HG02885 (cell line): Measurements from ENCODE around the gene STX8.
"Not testable (repeated sequence)": the region's sequence is repeated elsewhere in the genome, so short reads cannot be mapped to it uniquely, and the experiment has no call there.

Experiments
- ATAC-seq: cut with Tn5 transposase; IDR thresholded peaks from one replicate; pipeline ENCODE4 v1.9.1; 2021; ENCODE audit warnings: mild to moderate bottlenecking; ENCODE audit not compliant: unreplicated experiment, poor library complexity

The STX8 gene

GRCh38 chr17:9274973-9275372, 300.6 kb downstream of the STX8 start:
- ATAC-seq = no peak

- ATAC-seq = no peak
These were observed 301.9 kb downstream of the STX8 start for GRCh38 chr17:9273428-9274391.

- no peak for ATAC-seq
These were observed 303.0 kb downstream of the STX8 start for GRCh38 chr17:9272501-9273200.

GRCh38 chr17:9271989-9272388, 303.6 kb downstream of the STX8 start:
- no peak for ATAC-seq

- no peak for ATAC-seq
These were observed 304.7 kb downstream of the STX8 start for GRCh38 chr17:9270921-9271320.

GRCh38 chr17:9269350-9270035, 306.1 kb downstream of the STX8 start:
- ATAC-seq = no peak

- no peak for ATAC-seq
These were observed 307.1 kb downstream of the STX8 start for GRCh38 chr17:9268546-9268945.

- ATAC-seq = no peak
These were observed 308.9 kb downstream of the STX8 start for GRCh38 chr17:9266697-9267117.

DNA sequence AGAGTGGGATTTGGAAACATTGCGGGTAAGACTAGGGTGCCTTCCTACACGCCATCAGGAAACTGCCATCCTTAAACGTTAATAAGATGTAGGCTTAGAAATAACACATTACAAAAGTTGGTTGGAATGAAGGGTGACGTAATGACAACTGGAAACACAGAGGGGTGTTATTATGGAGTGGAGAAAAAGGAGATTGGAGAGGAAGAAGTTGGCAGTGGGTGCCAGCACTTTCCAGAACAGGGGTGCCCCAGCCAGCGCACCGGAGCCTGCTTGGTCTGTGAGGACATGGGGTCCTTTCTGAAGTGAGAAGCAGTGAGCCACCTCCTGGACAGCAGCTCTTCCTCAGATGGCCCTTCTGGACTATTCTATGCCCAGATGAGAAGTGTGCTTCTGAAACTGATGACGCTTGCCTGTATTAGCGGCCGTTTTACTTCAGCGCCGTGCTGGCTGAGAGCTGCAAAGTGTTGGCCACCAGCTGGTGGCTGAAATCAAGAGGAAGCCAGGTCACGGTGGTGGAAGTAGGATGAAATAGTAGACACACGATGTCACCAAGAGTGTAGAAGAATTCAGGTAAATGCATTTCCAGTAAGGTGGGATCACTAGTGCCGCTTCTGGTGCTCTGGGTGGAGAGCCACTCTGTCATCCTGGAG, 309.5 kb downstream of the STX8 start:
- ATAC-seq = no peak

DNA sequence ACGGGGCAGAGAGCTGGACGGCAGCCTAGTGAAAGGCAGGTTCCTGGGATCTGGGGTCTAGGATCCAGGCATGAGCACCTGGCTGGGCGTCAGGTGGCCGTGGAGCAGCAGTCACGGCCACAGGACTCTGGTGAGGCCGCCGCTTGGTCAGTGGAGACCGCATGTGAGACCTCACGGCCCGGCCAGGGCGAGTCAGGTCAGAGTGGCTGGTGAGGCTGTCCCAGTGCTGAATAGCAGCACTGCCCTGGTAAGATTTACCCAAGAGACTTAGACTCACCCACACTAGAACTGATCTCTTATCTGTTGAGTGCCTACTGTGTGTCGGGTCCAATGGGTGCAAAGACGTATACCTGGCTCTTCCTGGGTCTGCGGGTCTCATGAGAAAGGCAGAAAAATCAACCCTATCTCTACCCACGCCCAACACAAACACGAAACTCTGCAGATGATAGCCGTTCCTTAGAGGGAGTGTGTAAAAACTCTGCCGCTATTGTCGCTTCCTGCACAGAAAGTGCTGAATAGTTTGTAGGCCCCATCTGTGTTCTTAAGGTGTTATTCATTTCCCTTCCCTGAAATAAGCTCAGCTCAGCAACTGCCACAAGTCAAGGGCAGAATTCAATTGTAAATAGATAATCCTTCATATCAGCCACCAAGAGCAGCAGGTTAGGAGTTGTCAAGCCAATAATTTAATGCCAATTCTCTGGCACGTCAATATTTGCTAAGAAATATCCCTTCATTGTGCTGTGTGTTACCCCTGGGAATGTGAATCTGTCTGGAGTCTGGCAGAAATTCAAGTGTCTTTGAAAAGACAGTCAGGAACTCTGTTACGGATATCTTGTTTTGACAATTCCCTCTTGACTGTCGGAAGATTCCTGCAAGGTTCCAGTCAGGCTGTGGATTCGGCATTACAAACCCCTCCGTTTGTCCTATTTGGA, 314.3 kb downstream of the STX8 start:
- no peak for ATAC-seq

DNA sequence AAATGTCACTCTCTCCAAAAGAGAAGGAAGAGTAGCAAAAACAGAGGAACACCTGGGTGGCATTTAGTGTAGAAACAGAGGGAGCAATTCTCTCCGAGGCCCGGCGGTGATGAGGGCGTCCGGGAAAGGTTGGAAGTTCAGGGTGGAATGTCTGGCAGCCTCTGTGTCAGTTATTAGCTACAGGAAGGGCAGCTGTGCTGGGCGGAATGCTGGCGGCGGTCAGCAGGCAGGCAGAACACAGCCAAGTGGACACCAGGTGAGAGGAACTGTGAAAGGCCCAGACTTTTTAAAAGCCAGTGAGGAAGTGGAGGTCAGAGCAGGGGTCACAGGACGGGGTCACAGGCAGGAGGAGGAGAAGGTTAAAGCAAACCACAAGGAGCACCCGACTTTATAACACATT, 316.2 kb downstream of the STX8 start:
- ATAC-seq = no peak

GRCh38 chr17:9258115-9259015, 317.3 kb downstream of the STX8 start:
- no peak for ATAC-seq

DNA sequence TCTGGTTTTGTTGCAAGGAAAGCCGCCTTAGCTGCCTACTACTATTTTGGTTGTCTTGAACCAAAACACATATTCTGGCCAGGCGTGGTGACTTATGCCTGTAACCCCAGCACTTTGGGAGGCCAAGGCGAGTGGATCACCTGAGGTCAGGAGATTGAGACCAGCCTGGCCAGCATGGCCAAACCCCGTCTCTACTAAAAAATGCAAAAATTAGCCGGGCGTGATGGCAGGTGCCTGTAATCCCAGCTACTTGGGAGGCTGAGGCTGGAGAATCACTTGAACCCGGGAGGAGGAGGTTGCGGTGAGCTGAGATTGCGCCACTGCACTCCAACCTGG, 318.0 kb downstream of the STX8 start:
- not testable (repeated sequence) for ATAC-seq

- ATAC-seq = no peak
These were observed 318.6 kb downstream of the STX8 start for GRCh38 chr17:9256751-9257629.

- ATAC-seq = no peak
These were observed 319.3 kb downstream of the STX8 start for GRCh38 chr17:9256361-9256750.

DNA sequence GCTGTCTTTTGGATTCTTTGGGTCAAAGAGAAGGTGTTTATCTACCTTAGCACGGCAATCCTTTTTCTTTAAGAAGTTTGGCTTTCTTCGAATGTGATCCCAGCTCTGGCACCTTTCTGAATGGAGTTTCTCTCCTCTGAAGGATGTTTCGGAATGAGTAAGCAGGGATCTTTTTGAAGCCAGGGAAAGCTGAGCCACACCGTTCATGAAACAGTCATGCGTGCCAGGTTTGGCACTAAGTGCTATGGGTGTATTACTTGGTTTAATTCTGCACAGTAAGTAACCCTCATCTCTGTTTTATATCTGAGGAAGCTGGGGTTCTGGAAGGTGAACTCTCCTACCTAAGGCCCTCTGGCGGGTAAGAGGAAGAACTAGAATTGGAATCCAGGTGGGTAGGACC, 319.8 kb downstream of the STX8 start:
- no peak for ATAC-seq

DNA sequence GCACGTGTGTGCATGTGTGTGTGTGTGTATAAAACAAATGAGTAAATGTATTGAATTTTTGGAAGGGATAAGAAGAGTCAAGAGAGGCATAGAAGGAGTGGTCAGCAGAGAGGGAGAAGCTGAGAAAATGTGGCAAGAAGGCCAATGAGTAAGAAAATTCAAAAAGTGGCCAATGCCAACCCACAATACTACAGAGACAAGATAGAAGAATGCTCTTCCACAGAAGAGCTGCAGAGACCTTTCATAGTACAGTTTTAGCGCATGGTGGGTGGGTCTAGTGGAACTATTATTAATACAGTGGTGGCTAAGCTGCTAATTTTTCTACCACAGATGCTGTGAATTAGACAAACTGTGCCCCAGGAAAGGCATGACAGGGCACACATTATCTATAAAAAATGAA, 320.8 kb downstream of the STX8 start:
- ATAC-seq = no peak

DNA sequence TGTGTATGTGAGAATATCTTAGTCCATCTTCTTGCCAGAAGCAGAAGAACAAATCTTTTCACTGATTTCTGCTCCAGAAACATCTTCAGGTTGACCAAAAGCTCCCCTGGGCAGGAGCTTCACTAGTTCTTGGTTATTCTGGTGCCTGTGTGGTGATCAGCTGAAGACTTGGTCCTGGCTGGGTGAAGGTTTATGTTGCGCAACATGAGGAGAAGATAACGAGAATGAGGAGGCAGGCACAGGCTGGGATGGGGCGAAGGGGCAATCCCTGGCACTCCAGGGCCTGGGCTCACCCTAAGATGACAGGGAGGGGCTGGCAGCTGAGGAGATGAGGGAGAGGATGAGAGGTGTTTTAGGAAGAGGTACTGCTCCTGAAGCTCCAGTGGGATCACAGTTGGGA, 322.3 kb downstream of the STX8 start:
- ATAC-seq = no peak
